ENCODE data around the gene MTF1.
A peak's percentile ranks its signal among the peaks of the same experiment; 100 is the strongest.

The MTF1 gene

DNA sequence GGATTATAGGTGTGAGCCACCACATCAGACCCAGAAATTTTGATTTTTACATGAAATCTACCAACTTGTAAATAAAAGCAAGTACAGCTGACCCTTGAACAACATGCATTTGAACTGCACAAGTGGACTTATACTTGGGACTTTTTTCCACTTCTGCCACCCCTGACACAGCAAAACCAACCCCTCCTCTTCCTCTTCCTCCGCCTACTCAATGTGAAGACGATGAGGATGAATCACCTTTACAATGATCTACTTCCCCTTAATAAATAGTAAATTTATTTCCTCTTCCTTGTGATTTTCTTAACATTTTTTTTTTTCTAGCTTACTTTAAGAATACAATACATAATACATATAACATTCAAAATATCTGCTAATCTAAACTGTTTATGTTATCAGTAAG, 33.9 kb downstream of the MTF1 start:
- DNase-seq: no peak

DNA sequence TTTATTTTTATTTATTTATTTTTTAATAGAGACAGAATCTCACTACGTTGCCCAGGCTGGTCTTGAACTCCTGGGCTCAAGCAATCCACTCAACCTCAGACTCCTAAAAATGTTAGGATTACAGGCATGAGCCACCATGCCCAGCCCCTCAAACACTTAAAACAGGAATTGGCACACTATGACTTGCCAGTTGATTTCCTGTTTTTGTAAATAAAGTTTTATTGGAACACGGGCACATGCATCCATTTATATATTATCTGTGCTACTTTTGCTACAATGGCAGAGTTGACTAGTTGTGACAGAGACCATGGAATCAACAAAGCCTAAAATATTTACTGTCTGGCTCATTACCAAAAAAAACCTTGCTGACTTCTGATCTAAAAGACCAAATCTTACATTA, 35.4 kb downstream of the MTF1 start:
- DNase-seq: no peak

GRCh38 chr1:37822906-37823815, 36.2 kb downstream of the MTF1 start:
- no peak for DNase-seq

DNA sequence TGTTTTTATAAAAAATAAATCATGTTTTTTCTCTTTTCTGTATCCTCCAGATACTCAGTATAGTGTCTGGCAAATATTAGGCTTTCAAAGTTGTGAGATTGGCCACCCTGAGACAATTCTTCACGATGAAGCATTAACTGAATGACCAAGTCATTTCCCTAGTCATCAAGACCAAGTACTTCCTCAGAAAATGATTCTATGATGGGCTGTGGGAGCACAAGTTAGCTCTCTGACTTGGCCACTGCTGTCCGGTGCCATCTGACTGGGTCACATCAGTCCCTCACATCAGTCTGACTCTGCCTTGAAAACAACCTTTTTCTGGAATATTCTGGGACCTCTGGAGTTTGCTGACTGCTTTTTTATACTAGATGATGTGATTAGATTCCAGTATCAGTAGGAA, 37.9 kb downstream of the MTF1 start:
- no peak for DNase-seq

DNA sequence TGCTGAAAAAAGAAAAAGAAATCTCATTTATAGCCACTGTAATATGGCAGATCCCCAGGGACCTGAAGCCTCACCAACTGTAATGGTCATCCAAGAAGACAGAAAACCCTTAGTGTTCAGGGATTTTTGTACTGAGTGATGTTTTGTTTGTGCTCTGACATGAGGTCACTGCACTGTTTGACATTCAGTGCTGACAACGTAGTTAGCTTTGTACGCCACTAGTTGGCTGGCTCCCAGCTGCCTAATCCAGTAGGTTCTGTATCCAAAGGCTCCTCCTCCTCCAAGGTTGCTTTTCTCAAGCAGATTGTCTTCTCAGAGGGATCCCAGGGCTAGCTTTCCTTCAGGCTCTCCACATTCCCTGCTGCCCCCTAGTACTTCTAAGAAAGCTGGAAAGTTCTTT, 41.9 kb downstream of the MTF1 start:
- DNase-seq: no peak

DNA sequence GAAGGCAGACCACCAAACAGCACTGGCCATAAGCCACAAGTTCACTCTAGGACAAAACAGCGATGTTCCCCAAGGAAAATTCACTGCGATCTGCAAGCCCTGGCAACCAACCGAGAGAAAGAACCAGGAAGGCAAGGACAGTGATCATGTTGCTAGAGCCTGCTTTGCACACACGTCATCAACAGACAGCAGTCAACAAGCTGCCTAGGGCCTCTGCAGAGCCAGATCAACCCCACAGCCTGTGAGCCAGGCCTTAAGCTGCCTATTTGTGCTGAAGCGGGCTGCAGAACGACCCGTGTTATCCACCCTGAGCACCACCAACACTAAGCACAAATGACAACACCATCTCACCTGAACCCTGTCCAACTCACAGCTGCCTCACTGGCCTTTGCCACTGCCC, 45.1 kb downstream of the MTF1 start:
- no peak for DNase-seq

GRCh38 chr1:37813529-37814145, 45.8 kb downstream of the MTF1 start:
- DNase-seq: no peak

DNA sequence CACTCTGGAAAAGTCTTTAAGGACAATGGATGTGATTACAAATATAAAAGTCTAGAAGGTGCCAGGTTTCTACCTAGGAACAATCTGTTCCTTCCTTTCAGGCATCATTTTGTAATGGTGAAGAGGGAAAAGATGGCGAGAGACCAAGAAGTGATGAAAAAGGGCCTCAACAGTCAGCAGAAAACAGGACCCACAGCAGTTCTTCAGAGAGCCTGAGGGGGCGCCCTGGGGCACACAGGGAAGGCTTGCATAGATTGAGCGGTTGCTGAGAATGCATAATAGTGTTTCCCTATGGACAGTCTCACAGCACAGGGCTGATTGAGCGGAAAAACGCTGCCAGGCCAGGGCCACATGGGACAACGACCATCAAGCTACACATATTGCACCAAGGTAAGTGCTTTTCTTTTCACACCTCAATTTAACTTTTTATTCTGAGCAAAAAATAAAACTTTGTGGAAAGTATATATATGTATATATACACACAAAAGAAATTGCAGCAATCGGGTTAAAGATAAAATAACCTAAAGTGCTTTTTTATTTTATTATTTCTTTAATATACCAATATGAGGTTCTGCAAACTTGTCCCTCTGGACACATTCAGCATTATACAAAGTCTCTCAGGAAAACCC, 48.3 kb downstream of the MTF1 start:
- peak; percentile 52 for DNase-seq

DNA sequence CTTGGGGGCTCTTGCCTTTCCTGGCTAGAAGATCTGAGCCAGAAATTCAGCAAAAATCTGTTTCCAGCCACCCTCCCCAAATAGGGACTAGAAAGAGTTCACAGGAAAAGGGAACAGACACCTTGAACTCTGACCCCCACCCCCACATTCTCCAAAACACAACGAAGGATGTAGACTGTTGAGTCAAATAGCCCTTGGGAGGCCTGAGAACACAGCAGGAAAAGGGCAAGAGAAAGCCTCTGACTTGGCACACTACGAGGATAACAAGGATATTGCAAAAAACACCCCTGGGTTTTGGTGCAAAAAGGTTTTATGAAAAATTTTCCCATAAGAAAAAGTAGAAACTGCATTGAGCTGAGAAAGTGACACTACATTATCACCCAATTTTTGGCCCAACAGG, 49.5 kb downstream of the MTF1 start:
- DNase-seq: no peak

- peak; percentile 36 for DNase-seq
Observed at GRCh38 chr1:37808369-37809319, 50.7 kb downstream of the MTF1 start.

DNA sequence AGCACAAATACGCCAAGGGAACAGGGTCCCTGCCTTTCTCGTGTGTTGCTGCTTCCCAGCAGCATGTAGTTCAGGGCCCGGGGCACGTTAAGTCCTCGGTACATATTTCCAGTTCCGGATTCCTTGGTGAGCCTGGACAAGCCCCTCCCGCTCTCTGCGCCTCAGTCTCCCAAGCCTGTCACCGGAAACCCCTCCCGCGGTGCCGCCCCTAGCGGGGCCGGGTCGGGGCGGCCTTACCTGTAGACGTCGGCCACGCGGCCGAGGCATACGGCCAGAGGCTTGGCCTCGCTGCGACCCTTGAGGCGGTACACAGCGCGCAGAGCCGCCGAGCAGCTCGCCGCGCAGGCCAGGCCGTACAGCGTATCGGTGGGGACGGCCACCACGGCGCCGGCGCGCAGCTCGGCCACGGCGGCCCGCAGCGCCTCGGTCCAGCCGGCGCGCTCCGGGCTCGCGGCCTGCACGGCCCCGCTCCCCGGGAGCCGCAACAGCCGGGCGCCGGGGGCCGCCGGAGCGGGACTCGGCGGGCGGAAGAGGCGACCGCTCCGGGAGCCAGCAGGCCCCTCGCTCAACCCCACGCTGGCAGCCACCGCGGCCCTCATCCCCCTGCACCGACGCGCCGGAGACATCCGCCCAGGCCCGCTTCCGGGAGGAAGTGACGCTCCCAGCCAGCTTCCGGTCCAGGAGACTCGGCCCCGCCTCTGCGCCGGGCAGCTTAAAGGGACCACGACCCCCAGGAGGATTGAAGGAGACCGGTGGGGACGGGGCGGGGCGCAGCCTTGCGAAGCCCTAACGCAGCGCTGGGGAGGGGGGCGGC, 51.6 kb downstream of the MTF1 start, which contains the start of the genes C1orf122 and YRDC:
Gene C1orf122 (plus strand): TSS at position 236 of the 814 bp plus-strand sequence. CDS start 615 bp downstream, outside the sequence.
Gene YRDC (minus strand): TSS at position 654 of the 814 bp plus-strand sequence. CDS start 28 bp downstream, at position 626.
- DNase-seq: peak; percentile 89

DNA sequence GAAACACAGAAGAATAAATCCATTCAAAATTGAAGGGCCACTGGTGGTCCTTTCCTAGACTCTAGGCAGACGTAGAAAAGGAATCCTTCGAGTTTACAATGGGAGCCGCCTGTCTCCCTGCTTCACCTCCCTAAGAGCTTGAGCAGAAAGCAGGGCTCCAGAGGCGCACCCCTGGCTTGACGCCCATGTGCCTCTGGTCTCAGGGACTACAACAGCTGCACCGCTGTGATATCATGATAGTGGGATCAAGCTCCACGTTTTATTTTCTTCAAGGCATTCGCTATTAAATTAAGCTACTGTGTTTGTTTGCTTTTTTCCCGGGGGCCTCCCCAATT, 52.2 kb downstream of the MTF1 start:
- DNase-seq: no peak

DNA sequence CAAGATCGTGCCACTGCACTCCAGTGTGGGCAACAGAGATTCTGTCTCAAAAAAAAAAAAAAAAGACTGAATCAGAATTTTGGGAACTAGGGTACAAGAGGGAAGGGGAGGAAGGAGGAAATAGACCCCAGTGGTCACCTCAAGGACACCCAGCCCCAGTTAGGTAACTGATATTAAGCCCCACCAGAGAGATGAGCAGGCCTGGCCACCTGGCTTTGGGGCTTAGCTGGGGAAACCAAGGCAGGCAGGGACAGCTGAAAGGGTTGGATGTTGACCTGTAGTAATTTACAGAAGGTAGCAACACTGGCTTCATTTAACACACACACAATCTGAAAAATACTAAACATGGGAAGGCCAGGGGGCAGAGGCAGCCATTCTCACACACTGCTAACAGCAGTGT, 57.0 kb downstream of the MTF1 start:
- DNase-seq: no peak

- no peak for DNase-seq
Observed at GRCh38 chr1:37797750-37798345, 61.5 kb downstream of the MTF1 start.

DNA sequence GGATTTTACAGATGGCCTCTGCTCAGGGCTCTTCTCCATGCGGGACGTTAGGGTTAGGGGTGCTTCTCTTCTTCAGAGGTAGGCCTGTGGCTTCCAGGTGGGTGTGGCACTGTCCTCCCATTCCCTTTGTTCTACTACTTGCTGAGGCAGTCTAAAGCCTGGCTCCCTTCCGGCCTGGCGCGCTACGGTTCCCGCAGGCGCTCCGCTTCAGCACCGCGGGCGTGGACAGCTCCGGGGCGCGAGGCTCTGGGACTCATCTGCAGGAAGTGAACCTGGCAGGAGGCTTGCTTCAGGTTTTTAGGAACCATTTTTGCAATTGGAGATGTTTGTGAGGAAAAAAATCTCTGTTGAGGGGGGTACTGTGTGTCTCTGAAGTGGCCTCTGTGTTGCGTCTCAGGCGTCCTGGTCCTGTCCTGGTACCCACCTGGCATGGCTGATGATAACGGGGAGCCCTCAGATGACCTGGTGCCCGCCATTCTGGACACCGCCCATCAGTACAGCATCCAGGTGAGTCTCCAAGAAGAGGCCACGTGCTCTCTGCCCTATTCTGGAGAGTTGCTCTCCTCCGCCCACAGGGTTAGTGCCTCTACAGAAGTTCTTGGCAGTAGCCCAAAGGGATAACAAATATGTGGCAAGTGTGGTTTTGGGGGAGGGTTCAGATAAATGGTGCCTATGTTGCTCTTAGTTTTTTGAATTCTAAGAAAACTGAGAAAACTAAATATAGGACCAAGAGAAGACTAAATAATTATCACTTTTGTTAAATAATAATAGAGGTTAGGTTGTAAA, 63.9 kb downstream of the MTF1 start:
- no peak for DNase-seq

DNA sequence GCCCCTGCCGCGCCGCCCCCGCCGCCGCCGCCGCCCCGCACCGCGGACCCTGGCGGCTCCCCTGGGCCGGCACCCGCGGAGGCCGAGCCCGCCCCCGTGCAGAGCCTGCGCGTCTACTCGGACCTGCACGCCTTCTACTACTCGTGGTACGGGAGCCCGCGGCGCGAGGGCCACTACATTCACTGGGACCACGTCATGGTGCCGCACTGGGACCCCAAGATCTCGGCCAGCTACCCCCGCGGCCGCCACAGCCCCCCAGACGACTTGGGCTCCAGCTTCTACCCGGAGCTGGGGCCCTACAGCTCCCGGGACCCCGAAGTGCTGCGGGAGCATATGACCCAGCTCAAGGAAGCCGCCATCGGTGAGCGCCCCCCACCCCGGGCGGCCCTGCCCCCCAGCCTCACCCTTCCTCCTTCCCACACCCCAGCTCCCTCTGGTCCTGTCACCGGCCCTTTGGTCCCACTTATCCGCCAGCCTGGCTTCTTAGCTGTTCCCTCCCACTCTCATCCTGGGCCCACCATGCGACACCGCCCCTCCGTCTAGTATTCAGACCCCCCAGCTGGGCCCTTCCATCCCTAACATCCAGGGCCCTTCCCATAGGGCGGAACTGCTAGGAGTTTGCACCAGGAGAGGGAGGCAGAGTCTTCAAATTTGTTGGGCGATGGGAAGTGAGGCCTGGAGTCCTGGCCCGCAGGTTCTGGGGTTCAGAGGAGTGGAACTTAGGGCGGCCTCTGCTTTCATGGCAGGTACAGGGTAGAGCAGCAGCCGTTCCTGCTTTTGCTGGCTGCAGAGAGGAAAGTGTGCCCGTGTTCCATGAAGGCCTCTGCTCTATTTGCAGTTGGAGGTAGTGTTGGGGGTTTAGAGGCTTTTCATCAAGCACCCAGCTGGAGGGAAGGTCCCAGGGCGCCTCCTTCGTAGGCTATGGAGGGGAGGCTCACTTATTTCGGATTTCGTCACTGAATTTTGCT, 64.7 kb downstream of the MTF1 start:
- DNase-seq: no peak

DNA sequence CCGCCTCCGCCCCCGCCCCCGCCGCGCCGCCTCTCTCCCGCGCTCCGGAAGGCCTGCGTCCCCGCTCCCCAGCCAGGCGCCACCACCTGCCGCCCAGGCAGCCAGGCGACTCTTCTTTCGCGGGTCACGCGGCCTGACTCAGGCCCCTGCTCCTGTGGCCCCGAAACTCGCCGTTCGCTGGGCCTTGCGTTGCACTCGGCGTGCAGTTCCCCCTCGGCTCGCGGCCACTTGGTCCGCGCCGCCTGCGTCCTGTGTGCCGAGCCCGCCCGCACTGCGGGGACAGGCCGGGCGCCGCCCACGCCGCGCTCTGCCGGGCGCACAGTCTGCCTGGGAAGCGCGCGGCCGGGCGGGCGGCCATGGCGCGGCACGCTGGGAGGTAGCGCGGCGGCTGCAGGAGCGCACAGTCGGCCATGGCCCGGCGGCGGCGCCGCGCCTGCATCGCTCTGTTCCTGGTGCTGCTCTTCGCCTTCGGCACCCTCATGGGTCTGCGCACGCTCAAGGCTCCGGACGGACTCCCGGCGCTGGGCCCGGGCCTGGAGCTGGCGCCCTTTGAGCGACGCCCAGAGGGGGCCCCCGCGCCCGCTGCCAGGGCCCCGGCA, 65.5 kb downstream of the MTF1 start, which contains the start of gene MANEAL:
Gene MANEAL (plus strand): TSS at position 75 of the 599 bp plus-strand sequence. CDS start 336 bp downstream, at position 411.
- no peak for DNase-seq

GRCh38 chr1:37792943-37793686, 66.3 kb downstream of the MTF1 start:
- DNase-seq: no peak

Data from T-helper 9 cell (primary cell).